KMS-11 (cell line): ENCODE measurements around the gene GGA3.
A peak's percentile ranks its signal among the peaks of the same experiment; 100 is the strongest.

Experiments used
- H2AFZ ChIP-seq: fragments of 200-600 bp; sonication (generic); 2 replicates; pipeline ENCODE4 v1.6.1; 2016; ENCODE audit warnings: antibody characterized with exemption, mixed run types, low read depth
- H3K27ac ChIP-seq: fragments of 200-600 bp; sonication (generic); 2 replicates; pipeline ENCODE4 v1.6.1; 2016; ENCODE audit warnings: mild to moderate bottlenecking, mixed run types
- H3K27me3 ChIP-seq: fragments of 200-600 bp; sonication (generic); 2 replicates; pipeline ENCODE4 v1.6.1; 2017; ENCODE audit warnings: mild to moderate bottlenecking, low read depth, mixed run types, moderate library complexity; ENCODE audit not compliant: insufficient read depth
- H3K36me3 ChIP-seq: fragments of 200-600 bp; sonication (generic); 2 replicates; pipeline ENCODE4 v1.6.1; 2017; ENCODE audit warnings: mild to moderate bottlenecking, mixed run types; ENCODE audit not compliant: insufficient read depth
- H3K4me1 ChIP-seq: fragments of 200-600 bp; sonication (generic); 2 replicates; pipeline ENCODE4 v1.6.1; 2016; ENCODE audit warnings: mild to moderate bottlenecking, low read depth, mixed run types; ENCODE audit not compliant: poor library complexity, severe bottlenecking
- H3K4me2 ChIP-seq: fragments of 200-600 bp; sonication (generic); 2 replicates; pipeline ENCODE4 v1.7.0; 2016; ENCODE audit warnings: mild to moderate bottlenecking, mixed run types
- H3K4me3 ChIP-seq: fragments of 200-600 bp; sonication (generic); IDR thresholded peaks from 2 replicates; pipeline ENCODE4 v1.6.1; 2017; ENCODE audit warnings: low read depth, low read length, mixed read lengths; ENCODE audit not compliant: insufficient read depth
- H3K79me2 ChIP-seq: fragments of 200-600 bp; sonication (generic); 2 replicates; pipeline ENCODE4 v1.6.1; 2016; ENCODE audit warnings: low read depth, mixed run types; ENCODE audit not compliant: insufficient read depth
- H3K9ac ChIP-seq: fragments of 200-600 bp; sonication (generic); 2 replicates; pipeline ENCODE4 v1.6.1; 2016; ENCODE audit warnings: mild to moderate bottlenecking, mixed run types
- H4K20me1 ChIP-seq: fragments of 200-600 bp; sonication (generic); 2 replicates; pipeline ENCODE4 v1.6.1; 2016; ENCODE audit warnings: mild to moderate bottlenecking, mixed run types; ENCODE audit not compliant: insufficient read depth
- TF ChIP-seq, protein P1 (sequence below): fragments of 200-600 bp; sonication (generic); conservative IDR thresholded peaks from 2 replicates; pipeline ENCODE4 v1.6.1; 2017; ENCODE audit warnings: low read depth, mild to moderate bottlenecking, antibody characterized with exemption, low read length, moderate library complexity, mixed read lengths

GGA3 gene

DNA sequence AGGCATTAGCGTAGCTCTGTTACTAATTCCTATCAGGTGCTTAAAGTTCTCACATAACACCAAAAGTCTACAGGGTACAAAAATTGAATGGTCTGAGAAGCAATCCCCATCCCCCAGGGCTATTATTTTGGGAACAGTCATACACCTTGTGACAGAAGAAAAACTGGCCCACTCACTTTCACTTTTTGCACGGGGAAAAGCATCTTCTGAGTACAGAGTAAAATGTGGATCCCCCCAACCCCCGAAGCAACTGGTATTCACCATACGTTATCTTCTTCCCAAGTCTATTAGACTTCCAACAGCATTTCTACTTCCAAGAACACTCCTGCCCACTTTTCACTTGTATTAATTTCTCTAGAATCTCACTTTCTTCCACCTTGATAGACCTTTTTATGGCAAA is 11.8 kb downstream of the GGA3 start:
- Histone ChIP-seq H3K4me1 (peaks cover 37% of the 10 kb centered on the region), H3K36me3 (no peaks in the 10 kb centered on the region; the same call in 1 of the 2 replicates), H3K79me2 (peaks cover 49% of the 10 kb centered on the region; the same call in 1 of the 2 replicates), H3K4me2 (peak overlapping the region; percentile 63), H4K20me1 (no peaks in the 10 kb centered on the region), H2AFZ (no peak overlapping the region), H3K9ac (no peak overlapping the region), H3K27ac (peak overlapping the region; percentile 55), H3K4me3 (no peak overlapping the region), H3K27me3 (no peaks in the 10 kb centered on the region)
- TF ChIP-seq, protein P1, sequence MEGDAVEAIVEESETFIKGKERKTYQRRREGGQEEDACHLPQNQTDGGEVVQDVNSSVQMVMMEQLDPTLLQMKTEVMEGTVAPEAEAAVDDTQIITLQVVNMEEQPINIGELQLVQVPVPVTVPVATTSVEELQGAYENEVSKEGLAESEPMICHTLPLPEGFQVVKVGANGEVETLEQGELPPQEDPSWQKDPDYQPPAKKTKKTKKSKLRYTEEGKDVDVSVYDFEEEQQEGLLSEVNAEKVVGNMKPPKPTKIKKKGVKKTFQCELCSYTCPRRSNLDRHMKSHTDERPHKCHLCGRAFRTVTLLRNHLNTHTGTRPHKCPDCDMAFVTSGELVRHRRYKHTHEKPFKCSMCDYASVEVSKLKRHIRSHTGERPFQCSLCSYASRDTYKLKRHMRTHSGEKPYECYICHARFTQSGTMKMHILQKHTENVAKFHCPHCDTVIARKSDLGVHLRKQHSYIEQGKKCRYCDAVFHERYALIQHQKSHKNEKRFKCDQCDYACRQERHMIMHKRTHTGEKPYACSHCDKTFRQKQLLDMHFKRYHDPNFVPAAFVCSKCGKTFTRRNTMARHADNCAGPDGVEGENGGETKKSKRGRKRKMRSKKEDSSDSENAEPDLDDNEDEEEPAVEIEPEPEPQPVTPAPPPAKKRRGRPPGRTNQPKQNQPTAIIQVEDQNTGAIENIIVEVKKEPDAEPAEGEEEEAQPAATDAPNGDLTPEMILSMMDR: no peak

DNA sequence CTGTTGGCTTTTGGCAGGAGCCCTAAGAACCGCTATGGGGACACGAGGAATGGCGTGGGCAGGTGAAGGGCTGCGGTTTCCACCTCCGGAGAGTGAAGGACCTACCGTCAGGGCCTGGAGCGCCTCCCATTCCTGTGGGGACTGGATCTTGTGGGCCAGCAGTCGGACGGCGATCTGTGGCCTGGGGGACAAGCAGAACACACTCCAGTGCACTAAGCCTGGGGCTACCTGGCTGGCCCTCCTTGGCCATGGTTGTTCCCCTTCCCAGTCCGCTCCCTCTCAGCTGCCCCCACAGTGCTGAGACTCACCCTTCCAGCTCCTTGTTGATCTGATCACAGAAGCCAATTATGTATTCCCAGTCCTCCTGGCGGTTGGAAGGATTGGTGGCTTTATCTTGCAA is 15.0 kb downstream of the GGA3 start:
- Histone ChIP-seq H3K79me2 (peaks cover 35% of the 10 kb centered on the region; the same call in 1 of the 2 replicates), H3K4me2 (no peak overlapping the region), H3K36me3 (no peaks in the 10 kb centered on the region; the same call in 1 of the 2 replicates), H3K4me1 (peaks cover 26% of the 10 kb centered on the region), H4K20me1 (no peaks in the 10 kb centered on the region), H2AFZ (no peak overlapping the region), H3K4me3 (no peak overlapping the region), H3K9ac (no peak overlapping the region), H3K27me3 (no peaks in the 10 kb centered on the region), H3K27ac (no peak overlapping the region)
- TF ChIP-seq, protein P1: no peak

DNA sequence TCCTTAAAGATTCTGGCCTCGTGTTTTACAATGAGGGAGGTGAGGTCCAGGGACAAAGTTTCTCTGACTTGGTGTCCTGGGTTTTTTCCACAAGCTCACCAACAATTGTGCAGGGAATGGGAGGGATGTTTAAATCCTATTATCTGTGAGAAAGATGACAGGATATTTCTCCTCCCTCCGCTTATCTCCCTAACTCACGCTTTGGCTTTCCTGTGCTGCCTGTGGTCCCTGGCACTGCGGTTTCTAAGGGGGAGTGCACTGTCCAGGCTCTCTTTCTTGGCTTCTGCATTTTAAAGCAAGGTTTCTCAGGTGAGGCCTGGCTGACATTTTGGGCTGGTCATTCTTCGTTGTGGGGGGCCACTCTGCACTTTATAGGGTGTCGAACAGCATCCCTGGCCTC is 16.4 kb downstream of the GGA3 start:
- Histone ChIP-seq H4K20me1 (no peaks in the 10 kb centered on the region), H3K36me3 (no peaks in the 10 kb centered on the region; the same call in 1 of the 2 replicates), H3K4me3 (no peak overlapping the region), H3K4me1 (peaks cover 12% of the 10 kb centered on the region), H3K79me2 (peaks cover 26% of the 10 kb centered on the region; the same call in 1 of the 2 replicates), H3K4me2 (no peak overlapping the region), H3K9ac (no peak overlapping the region), H3K27me3 (no peaks in the 10 kb centered on the region), H2AFZ (no peak overlapping the region), H3K27ac (no peak overlapping the region)
- TF ChIP-seq, protein P1: no peak

DNA sequence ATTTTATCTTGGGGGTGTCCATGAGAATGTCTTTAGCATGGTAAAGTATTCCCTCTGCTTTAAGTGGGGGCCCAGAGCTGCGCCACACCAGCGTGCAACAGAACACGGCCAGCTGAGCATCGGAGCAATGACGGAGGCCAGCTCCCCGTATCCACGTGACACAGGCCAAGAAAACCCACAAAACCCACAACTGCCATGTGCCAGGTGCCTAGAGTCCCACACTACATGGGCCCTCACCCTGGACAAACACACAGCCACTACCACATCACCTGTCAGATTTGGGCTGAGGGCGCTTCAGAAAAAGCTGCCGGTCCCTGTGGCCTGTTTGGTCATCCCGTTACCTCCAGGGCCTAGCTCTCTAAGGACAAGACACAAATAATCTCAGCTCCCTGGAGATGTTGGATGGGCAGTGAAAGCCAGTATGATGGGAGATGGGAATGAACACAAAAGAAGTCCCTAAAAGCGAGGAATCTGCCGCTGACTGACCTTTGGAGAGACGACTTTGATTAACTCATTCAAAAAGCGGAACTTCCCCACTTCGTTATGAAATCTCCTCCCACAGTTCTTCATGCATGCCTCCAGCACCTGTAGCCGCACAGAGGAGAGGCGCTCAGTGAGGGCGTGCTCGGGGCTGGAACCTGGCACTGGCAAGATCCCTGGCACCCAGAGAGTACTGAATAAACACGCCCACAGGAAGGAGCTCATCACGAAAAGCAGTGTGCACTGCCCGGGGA is 17.1 kb downstream of the GGA3 start:
- no peak overlapping the region for H3K4me3 ChIP-seq
- no peaks in the 10 kb centered on the region; the same call in 1 of the 2 replicates for H3K36me3 ChIP-seq
- TF ChIP-seq, protein P1: no peak
- H2AFZ ChIP-seq: no peak overlapping the region
- no peak overlapping the region for H3K27ac ChIP-seq
- peaks cover 19% of the 10 kb centered on the region; the same call in 1 of the 2 replicates for H3K79me2 ChIP-seq
- no peaks in the 10 kb centered on the region for H4K20me1 ChIP-seq
- no peak overlapping the region for H3K9ac ChIP-seq
- no peaks in the 10 kb centered on the region for H3K27me3 ChIP-seq
- no peak overlapping the region for H3K4me2 ChIP-seq
- peaks cover 5% of the 10 kb centered on the region for H3K4me1 ChIP-seq
